GM12892 (cell line): ENCODE measurements around the gene SMNDC1.

ENCODE experiments used
- POLR2A ChIP-seq: IDR thresholded peaks from 2 replicates; pipeline ENCODE4 v1.6.1; 2011; ENCODE audit warnings: low read depth, low read length, control low read depth
- POLR2AphosphoS5 ChIP-seq: IDR thresholded peaks from 2 replicates; pipeline ENCODE4 v1.6.1; 2011; ENCODE audit warnings: low read depth, low read length, control low read depth
- TAF1 ChIP-seq: IDR thresholded peaks from 2 replicates; pipeline ENCODE4 v1.6.1; 2011; ENCODE audit warnings: low read depth, mild to moderate bottlenecking, control low read depth, low read length, borderline replicate concordance

DNA sequence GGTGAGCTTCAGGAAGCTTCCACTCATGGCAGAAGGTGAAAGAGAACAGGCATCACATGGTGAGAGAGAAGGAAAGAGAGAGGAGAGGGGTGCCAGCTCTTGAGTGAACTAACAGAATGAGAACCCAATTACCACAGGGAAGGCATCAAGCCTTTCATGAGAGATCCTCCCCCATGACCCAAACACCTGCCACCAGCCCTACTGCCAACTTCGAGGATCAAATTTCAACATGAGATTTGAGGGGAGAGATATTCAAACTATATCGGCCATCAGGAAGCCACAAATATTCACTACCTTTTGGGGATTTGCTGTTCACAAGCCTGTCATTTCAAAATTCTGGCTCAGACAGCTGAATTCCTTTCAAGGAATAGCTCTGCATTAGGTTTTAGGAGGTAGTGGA is 39.9 kb upstream of the SMNDC1 start:
- TF ChIP-seq POLR2A, result no peak
- no peak for TF ChIP-seq POLR2AphosphoS5
- TF ChIP-seq TAF1, result no peak
